ENCODE data around the gene PKHD1. TPM values are rescaled to one million over a fixed set of nuclear protein-coding genes. Genes with fewer than 3 reads are reported as not detected.
"Not testable (repeated sequence)": the region's sequence is repeated elsewhere in the genome, so short reads cannot be mapped to it uniquely, and the experiment has no call there.

PKHD1 gene
- total and polyA plus RNA-seq, 2 of the 8 experiments (the other 6 are each of a cell fraction or from before 2014, with no cell fraction given): 0.06 to 0.09 TPM

DNA sequence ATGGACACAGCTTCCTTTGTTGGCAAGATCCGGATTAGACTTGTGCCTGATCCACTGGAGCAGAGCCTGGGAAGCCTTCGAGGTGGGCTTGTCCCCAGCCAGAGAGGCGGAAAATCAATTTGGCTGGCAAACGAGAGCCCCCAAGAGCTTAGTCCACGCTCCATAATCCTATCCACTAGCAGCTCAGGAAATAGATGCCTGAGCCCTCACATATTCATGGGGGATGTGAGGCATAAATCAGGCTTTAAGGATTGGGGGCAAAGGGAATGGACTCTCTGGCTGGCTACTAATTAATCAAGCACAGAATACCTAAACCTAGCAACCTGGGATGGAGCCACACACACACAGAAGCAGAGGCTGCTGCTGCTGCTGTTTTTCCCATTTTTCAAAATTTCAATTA lies 137.9 kb downstream of the PKHD1 start:
- ChIA-PET CTCF (ENCODE audit: partially characterized antibody) (interaction anchor here (0.8 to 3.2 kb wide), 5 partner anchors 10 to 195 kb away, joined by 3 to 18 read pairs (median 4); no protein-coding TSS in a partner anchor), POLR2A (ENCODE audit: partially characterized antibody) (no interaction called here)
- Histone ChIP-seq H3K4me3 (ENCODE audit: extremely low read depth in 1 of 4, insufficient read depth in 2 of 4, low read depth in 3 of 4, low read length in 4 of 4) (no peak overlapping the region), H2BK20ac (ENCODE audit: low read length) (no peak overlapping the region), H3K27me3 (replicated peaks in 1 of 4; ENCODE audit: control insufficient read depth in 3 of 4, extremely low read depth in 1 of 4, insufficient read depth in 3 of 4, low read length in 3 of 4) (no peaks in the 10 kb centered on the region), H3K27ac (ENCODE audit: low read depth, low read length) (no peak overlapping the region), H4K8ac (ENCODE audit: extremely low read depth, insufficient read depth, low read length) (no peak overlapping the region), H3K14ac (ENCODE audit: insufficient read length) (no peak overlapping the region), H3K23ac (ENCODE audit: insufficient read length) (no peak overlapping the region), H3K36me3 (ENCODE audit: control insufficient read depth in 2 of 4, insufficient read depth in 4 of 4, low read length in 3 of 4) (no peaks in the 10 kb centered on the region), H3K18ac (ENCODE audit: extremely low read depth, low read length) (no peak overlapping the region), H4K20me1 (replicated peaks in 1 of 2; ENCODE audit: control insufficient read depth in 1 of 2, insufficient read depth in 2 of 2, low read length in 2 of 2) (no peaks in the 10 kb centered on the region), H3K4ac (replicated peaks; ENCODE audit: insufficient read length, low read depth, low read length) (no peak overlapping the region), H2AFZ (ENCODE audit: low read length) (peak overlapping the region; percentile 65; the same call in 1 of the 2 replicates), H3K4me1 (replicated peaks in 1 of 4; ENCODE audit: control insufficient read depth in 3 of 4, insufficient read depth in 4 of 4, low read length in 3 of 4) (no peaks in the 10 kb centered on the region), H3K4me2 (ENCODE audit: insufficient read depth in 1 of 2, low read depth in 2 of 2, low read length in 2 of 2) (no peak overlapping the region), H3K56ac (replicated peaks; ENCODE audit: insufficient read length, low read depth, low read length) (no peak overlapping the region), H4K91ac (replicated peaks; ENCODE audit: insufficient read length, low read length) (no peak overlapping the region), H4K5ac (ENCODE audit: insufficient read length, low read depth, low read length) (no peak overlapping the region), H3K79me1 (ENCODE audit: low read depth, low read length) (no peaks in the 10 kb centered on the region), H2BK5ac (ENCODE audit: low read depth, low read length) (0 out of 2 replicates have a peak overlapping the region, but pooled peaks have one; percentile 8), H3K9me3 (ENCODE audit: insufficient read depth in 2 of 2, low read depth in 1 of 2, low read length in 1 of 2) (no peaks in the 10 kb centered on the region), H2BK15ac (ENCODE audit: low read length) (no peak overlapping the region), H2AK5ac (ENCODE audit: low read depth, low read length) (no peak overlapping the region), H3K79me2 (ENCODE audit: control insufficient read depth in 1 of 2, insufficient read depth in 2 of 2, low read length in 2 of 2) (no peaks in the 10 kb centered on the region), H3K9ac (replicated peaks in 1 of 4; ENCODE audit: extremely low read depth in 1 of 4, low read depth in 3 of 4, low read length in 3 of 4) (no peak overlapping the region), H2BK12ac (ENCODE audit: low read depth, low read length) (no peak overlapping the region; the same call in 1 of the 2 replicates), H3K23me2 (ENCODE audit: low read depth, low read length) (no peaks in the 10 kb centered on the region), H2BK120ac (replicated peaks; ENCODE audit: low read depth, low read length) (no peak overlapping the region)
- WGBS, 2 experiments (ENCODE audit: extremely low coverage in 1 of 2, insufficient coverage in 1 of 2, insufficient read length in 1 of 2, insufficient replicate concordance in 2 of 2, low coverage in 1 of 2, low lambda C conversion rate in 2 of 2, missing lambda C conversion rate in 1 of 2): 92% methylated on average over 4 of the region's 5 CpGs; no CpG with 5 or more reads in 1 of the 2 experiments
- DNase-seq (ENCODE audit: low read depth in 1 of 2, low spot score in 2 of 2) (no peak), FAIRE-seq (no peak)
- TF ChIP-seq SRF (IDR thresholded peaks at IDR 0.05; ENCODE audit: low read depth, low read length) (no peak), TEAD4 (IDR thresholded peaks at IDR 0.05; ENCODE audit: low read depth, low read length) (no peak)

GRCh38 chr6:51939695-51940094 lies 147.7 kb downstream of the PKHD1 start:
- H3K79me2 ChIP-seq (ENCODE audit: control insufficient read depth in 1 of 2, insufficient read depth in 2 of 2, low read length in 2 of 2); H3K23ac ChIP-seq (ENCODE audit: insufficient read length); H4K91ac ChIP-seq (replicated peaks; ENCODE audit: insufficient read length, low read length); H3K4me2 ChIP-seq (ENCODE audit: insufficient read depth in 1 of 2, low read depth in 2 of 2, low read length in 2 of 2); H4K8ac ChIP-seq (ENCODE audit: extremely low read depth, insufficient read depth, low read length); H3K79me1 ChIP-seq (ENCODE audit: low read depth, low read length); DNase-seq (ENCODE audit: low read depth in 1 of 2, low spot score in 2 of 2); H2BK120ac ChIP-seq (replicated peaks; ENCODE audit: low read depth, low read length); H3K36me3 ChIP-seq (ENCODE audit: control insufficient read depth in 2 of 4, insufficient read depth in 4 of 4, low read length in 3 of 4); H3K4me3 ChIP-seq (ENCODE audit: extremely low read depth in 1 of 4, insufficient read depth in 2 of 4, low read depth in 3 of 4, low read length in 4 of 4); H3K14ac ChIP-seq (ENCODE audit: insufficient read length); H3K18ac ChIP-seq (ENCODE audit: extremely low read depth, low read length); H2BK5ac ChIP-seq (ENCODE audit: low read depth, low read length); H4K5ac ChIP-seq (ENCODE audit: insufficient read length, low read depth, low read length); H2BK15ac ChIP-seq (ENCODE audit: low read length); POLR2A ChIA-PET (ENCODE audit: partially characterized antibody); H2BK12ac ChIP-seq (ENCODE audit: low read depth, low read length); H3K23me2 ChIP-seq (ENCODE audit: low read depth, low read length); H3K4ac ChIP-seq (replicated peaks; ENCODE audit: insufficient read length, low read depth, low read length); CTCF ChIA-PET (ENCODE audit: partially characterized antibody); H3K27me3 ChIP-seq (replicated peaks in 1 of 4; ENCODE audit: control insufficient read depth in 3 of 4, extremely low read depth in 1 of 4, insufficient read depth in 3 of 4, low read length in 3 of 4); H4K20me1 ChIP-seq (replicated peaks in 1 of 2; ENCODE audit: control insufficient read depth in 1 of 2, insufficient read depth in 2 of 2, low read length in 2 of 2); FAIRE-seq; H2BK20ac ChIP-seq (ENCODE audit: low read length); H3K9ac ChIP-seq (replicated peaks in 1 of 4; ENCODE audit: extremely low read depth in 1 of 4, low read depth in 3 of 4, low read length in 3 of 4); H2AK5ac ChIP-seq (ENCODE audit: low read depth, low read length); H3K56ac ChIP-seq (replicated peaks; ENCODE audit: insufficient read length, low read depth, low read length); H3K27ac ChIP-seq (ENCODE audit: low read depth, low read length); H3K4me1 ChIP-seq (replicated peaks in 1 of 4; ENCODE audit: control insufficient read depth in 3 of 4, insufficient read depth in 4 of 4, low read length in 3 of 4); H2AFZ ChIP-seq (ENCODE audit: low read length); H3K9me3 ChIP-seq (ENCODE audit: insufficient read depth in 2 of 2, low read depth in 1 of 2, low read length in 1 of 2): not testable (repeated sequence)
- 87% methylated on average over 2 of the region's 2 CpGs; no CpG with 5 or more reads in 1 of the 2 experiments for WGBS, 2 experiments (ENCODE audit: extremely low coverage in 1 of 2, insufficient coverage in 1 of 2, insufficient read length in 1 of 2, insufficient replicate concordance in 2 of 2, low coverage in 1 of 2, low lambda C conversion rate in 2 of 2, missing lambda C conversion rate in 1 of 2)

Data from H1 (cell line).